Skin epidermis (tissue), 12 donors: ENCODE data around the gene APCDD1.
A peak's percentile ranks its signal among the peaks of the same experiment; 100 is the strongest.
"Not testable (repeated sequence)": the region's sequence is repeated elsewhere in the genome, so short reads cannot be mapped to it uniquely, and the experiment has no call there.

Experiments used
- H3K27ac ChIP-seq, 21 experiments: fragments of 200-600 bp; sonication (generic) in 11 of 21; one replicate each; pipeline ENCODE4 v1.5.0; 2020; ENCODE audit warnings: mild to moderate bottlenecking in 3 of 21, inconsistent platforms in 2 of 21, moderate library complexity in 2 of 21
- H3K4me3 ChIP-seq, 7 experiments: fragments of 200-600 bp; sonication (generic) in 2 of 7; one replicate each; pipeline ENCODE4 v1.5.0; 2020; ENCODE audit warnings: inconsistent platforms in 2 of 7, mild to moderate bottlenecking in 2 of 7, moderate library complexity in 1 of 7

APCDD1 gene

GRCh38 chr18:10518595-10519255 is 64.3 kb downstream of the APCDD1 start:
- Histone ChIP-seq H3K4me3 (no peak overlapping the region), H3K27ac (peak overlapping the region in 12 of 21 experiments; percentile 9 to 84 (median 36))

- H3K4me3 ChIP-seq = no peak overlapping the region
- H3K27ac ChIP-seq = peak overlapping the region in 13 of 21 experiments; percentile 9 to 84 (median 37)
These were observed 64.9 kb downstream of the APCDD1 start for GRCh38 chr18:10519366-10519765.

GRCh38 chr18:10519999-10520935 is 65.8 kb downstream of the APCDD1 start:
- H3K27ac ChIP-seq = peak overlapping the region in 11 of 21 experiments; percentile 9 to 84 (median 43)
- H3K4me3 ChIP-seq = no peak overlapping the region

- H3K27ac ChIP-seq = no peak overlapping the region
These were observed 67.1 kb downstream of the APCDD1 start for GRCh38 chr18:10521566-10521965.

GRCh38 chr18:10522574-10522973 is 68.1 kb downstream of the APCDD1 start:
- no peak overlapping the region for H3K27ac ChIP-seq
- no peak overlapping the region for H3K4me3 ChIP-seq

More at GRCh38 chr18:10521566-10521965, 67.1 kb downstream of the APCDD1 start:
- no peak overlapping the region for H3K4me3 ChIP-seq

- H3K27ac ChIP-seq = no peak overlapping the region
These were observed 69.1 kb downstream of the APCDD1 start for GRCh38 chr18:10523544-10523943.

GRCh38 chr18:10524507-10525370 is 70.3 kb downstream of the APCDD1 start:
- H3K27ac ChIP-seq = peak overlapping the region in 16 of 21 experiments; percentile 21 to 99 (median 97)
- peak overlapping the region in 3 of 7 experiments; percentile 86 to 98 (median 94) for H3K4me3 ChIP-seq

More at GRCh38 chr18:10523544-10523943, 69.1 kb downstream of the APCDD1 start:
- no peak overlapping the region for H3K4me3 ChIP-seq

- H3K4me3 ChIP-seq = peak overlapping the region; percentile 79 to 98 (median 94)
- H3K27ac ChIP-seq = peak overlapping the region in 18 of 21 experiments; percentile 50 to 99 (median 97)
These were observed 70.9 kb downstream of the APCDD1 start for GRCh38 chr18:10525371-10525691.

- H3K4me3 ChIP-seq = peak within 1 kb of the TSS; percentile 79 to 98 (median 94)
These were observed 71.5 kb downstream of the APCDD1 start, which contains the start of gene NAPG for GRCh38 chr18:10525697-10526560. Gene NAPG (plus strand): TSS chr18:10526027. CDS start chr18:10526103, 76 bp downstream.

GRCh38 chr18:10526561-10526949 is 72.1 kb downstream of the APCDD1 start:
- peak overlapping the region; percentile 90 to 99 (median 98) for H3K27ac ChIP-seq

More at GRCh38 chr18:10525697-10526560, 71.5 kb downstream of the APCDD1 start, which contains the start of gene NAPG:
- peak within 1 kb of the TSS; percentile 90 to 99 (median 98) for H3K27ac ChIP-seq

GRCh38 chr18:10528439-10528838 is 74.0 kb downstream of the APCDD1 start:
- H3K4me3 ChIP-seq = no peak overlapping the region

More at GRCh38 chr18:10526561-10526949, 72.1 kb downstream of the APCDD1 start:
- peak overlapping the region; percentile 79 to 98 (median 94) for H3K4me3 ChIP-seq

GRCh38 chr18:10530002-10530401 is 75.6 kb downstream of the APCDD1 start:
- H3K27ac ChIP-seq = peak overlapping the region in 1 of 21 experiments; percentile 13
- H3K4me3 ChIP-seq = no peak overlapping the region

More at GRCh38 chr18:10528439-10528838, 74.0 kb downstream of the APCDD1 start:
- no peak overlapping the region for H3K27ac ChIP-seq

GRCh38 chr18:10530852-10531251 is 76.4 kb downstream of the APCDD1 start:
- Histone ChIP-seq H3K4me3 (no peak overlapping the region), H3K27ac (no peak overlapping the region)

- no peak overlapping the region for H3K4me3 ChIP-seq
These were observed 78.7 kb downstream of the APCDD1 start for GRCh38 chr18:10533111-10533510.

GRCh38 chr18:10536280-10536679 is 81.8 kb downstream of the APCDD1 start:
- Histone ChIP-seq H3K27ac (no peak overlapping the region), H3K4me3 (no peak overlapping the region)

More at GRCh38 chr18:10533111-10533510, 78.7 kb downstream of the APCDD1 start:
- no peak overlapping the region for H3K27ac ChIP-seq

GRCh38 chr18:10537765-10538164 is 83.3 kb downstream of the APCDD1 start:
- H3K4me3 ChIP-seq = no peak overlapping the region
- no peak overlapping the region for H3K27ac ChIP-seq

GRCh38 chr18:10539124-10539523 is 84.7 kb downstream of the APCDD1 start:
- H3K27ac ChIP-seq = not testable (repeated sequence)

More at GRCh38 chr18:10539124-10539523, 84.7 kb downstream of the APCDD1 start:
- not testable (repeated sequence) for H3K4me3 ChIP-seq
